Activated T-cell treated with anti-CD3 and anti-CD28 coated beads for 1 hour (primary cell): Measurements from ENCODE around the gene PTPRD.

ENCODE experiments used
- DNase-seq: peaks from one replicate; pipeline ENCODE4 v3.0.0-alpha.2; 2020; ENCODE audit warnings: low read depth

PTPRD gene

GRCh38 chr9:10148796-10149195 is 464.0 kb downstream of the PTPRD start:
- no peak for DNase-seq

DNA sequence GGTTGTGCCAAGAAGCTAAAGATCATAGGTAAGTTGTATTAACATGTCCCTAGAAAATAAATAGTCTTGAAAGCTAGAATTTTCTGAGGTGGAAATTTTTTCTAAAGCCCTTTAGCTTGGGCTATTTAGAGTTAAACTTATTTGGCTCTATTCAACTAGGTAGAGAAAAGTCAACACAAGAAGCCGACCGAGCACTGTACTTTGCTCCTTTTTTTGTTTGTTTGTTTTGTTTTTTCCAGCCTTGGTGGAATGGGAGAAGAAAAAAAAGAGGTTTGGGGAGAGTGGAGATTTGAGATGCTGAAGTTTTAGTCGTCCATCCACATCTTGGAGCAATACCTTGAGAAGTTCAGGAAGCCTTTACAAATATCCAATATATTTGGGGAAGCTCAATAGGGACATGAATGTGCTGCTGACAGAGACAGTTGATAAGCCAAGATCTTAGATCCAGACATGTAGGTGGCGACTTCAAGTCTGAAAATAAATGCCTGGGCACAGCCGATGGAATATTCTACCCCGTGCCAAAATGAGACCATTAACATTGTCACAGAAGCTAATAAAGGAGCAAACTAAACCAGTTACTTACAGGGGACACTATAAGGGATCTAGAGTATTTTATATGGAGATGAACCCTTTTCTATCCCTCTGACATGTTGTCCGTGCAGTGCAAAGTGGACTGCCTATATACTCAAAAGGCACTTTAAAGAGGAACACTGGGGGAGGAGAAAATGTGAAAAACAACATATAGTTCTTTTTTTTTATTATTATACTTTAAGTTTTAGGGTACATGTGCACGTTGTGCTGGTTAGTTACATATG is 466.1 kb downstream of the PTPRD start:
- no peak for DNase-seq

DNA sequence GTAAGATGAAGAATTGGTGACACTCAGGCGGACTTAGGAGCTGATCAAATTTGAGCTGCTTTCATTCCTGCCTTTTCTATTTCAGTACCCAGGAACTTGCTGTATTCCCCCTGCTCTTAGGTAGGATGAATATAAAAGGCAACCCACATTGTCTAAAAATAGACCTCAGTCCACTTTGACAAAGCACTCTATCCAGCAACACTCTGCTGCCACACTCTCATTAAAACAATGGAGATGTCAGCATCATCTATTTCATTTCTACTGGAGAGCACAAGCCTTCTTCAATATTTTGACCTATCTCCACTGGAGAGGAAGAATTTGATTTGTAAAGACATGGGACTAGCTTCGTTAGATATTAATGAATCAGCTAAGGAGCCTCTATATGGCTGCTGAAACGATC is 468.4 kb downstream of the PTPRD start:
- no peak for DNase-seq

GRCh38 chr9:10135553-10135952 is 477.2 kb downstream of the PTPRD start:
- DNase-seq = no peak

DNA sequence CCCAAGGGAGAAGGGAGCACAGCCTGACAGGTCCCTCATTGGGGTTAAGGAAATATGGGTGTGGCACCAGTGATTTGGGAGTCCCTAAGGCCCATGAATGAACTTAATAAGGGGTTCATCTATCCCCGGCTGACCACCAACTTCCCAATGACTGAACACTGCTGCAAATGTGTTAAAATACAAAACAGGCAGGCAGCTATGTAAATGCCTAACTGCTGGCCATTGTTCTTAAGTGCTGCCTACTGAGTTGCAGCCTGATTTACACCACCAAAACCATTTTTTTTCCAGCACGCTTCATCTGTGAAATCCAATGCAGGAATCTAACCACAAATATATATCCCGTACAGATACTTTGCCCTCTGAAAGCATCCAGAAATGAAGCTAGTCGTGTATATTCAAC is 478.5 kb downstream of the PTPRD start:
- no peak for DNase-seq

DNA sequence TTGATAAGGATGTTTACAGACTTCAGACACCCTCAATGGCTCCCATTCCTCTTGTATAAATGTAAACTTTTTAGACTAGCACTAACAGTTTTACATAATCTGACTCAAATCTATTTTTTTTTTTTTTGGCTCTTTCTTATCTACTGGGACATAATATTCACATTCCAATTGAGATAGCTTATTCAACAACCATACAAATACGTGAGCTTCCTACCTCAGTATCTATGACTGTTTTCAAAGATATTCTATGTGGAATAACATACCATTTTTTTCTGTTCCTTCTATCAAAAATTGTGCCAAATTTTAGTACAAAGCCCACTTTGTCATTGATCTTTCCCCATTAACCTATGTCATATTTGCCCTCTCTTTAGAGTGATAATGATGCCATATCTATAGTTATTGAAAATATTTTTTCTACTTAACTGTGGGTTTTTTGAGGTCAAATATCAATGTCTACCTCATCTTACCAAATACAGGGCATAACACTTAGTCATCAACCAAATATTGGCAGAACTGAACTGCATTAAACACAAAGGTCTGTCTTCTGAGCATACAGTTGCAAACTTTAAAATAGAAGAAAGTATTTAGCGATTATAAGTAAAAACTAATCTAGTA is 482.6 kb downstream of the PTPRD start:
- no peak for DNase-seq

DNA sequence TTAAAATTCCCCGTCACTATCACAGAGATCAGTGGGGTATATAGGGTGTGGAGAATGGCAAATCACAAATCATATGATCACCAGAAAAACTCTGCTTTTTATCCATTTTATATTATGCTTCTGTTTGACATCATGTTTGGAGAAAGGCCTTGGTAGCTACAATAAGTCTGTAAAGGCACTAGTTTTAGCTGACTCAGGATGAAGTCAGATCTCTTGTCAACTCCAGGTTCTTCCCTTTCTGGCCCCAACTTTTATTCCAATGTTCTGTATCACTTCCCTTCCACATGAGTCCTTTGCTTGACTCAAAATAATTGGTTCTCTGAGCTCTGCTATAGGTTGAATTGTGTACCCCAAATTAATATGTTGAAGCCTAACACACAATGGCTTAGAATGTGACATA is 484.9 kb downstream of the PTPRD start:
- no peak for DNase-seq

- no peak for DNase-seq
Observed at GRCh38 chr9:10112798-10113197, 500.0 kb downstream of the PTPRD start.

DNA sequence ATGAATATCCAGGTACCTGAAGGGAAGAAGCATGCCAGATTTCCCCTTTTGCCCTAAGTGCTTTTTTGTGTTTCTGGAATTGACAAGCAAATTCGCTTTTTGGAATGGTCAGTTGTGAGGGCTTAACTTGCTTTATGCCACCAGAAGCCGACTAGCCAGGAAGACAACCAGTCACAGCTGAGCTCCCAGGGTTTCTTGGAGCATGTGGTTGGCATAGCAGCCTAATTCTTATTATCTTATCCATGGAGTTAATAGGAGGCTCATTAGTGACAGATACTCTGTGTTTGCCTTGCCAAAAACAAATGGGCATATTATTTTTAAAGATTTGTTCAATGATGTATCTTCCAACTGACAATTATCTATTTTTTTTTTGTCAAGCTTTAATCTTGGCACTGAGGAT is 500.7 kb downstream of the PTPRD start:
- no peak for DNase-seq

DNA sequence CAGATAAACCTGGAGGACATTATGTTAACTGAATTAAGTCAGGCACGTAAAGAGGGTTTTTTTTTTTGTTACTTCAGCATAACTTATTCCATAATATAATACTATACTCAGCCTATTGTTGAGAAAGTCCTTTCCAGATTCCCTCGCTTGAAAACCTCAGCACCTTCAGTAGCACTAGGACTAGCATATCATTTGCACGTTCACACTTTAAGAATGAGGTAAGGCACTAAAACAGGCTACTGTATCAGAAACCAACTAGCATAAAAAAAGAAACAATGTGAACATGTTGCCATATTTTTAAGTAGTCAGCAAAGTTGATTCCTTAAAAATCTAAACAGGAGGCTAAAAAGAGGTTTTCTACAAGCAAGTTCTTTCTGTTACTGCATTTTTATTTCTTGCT is 504.0 kb downstream of the PTPRD start:
- no peak for DNase-seq

DNA sequence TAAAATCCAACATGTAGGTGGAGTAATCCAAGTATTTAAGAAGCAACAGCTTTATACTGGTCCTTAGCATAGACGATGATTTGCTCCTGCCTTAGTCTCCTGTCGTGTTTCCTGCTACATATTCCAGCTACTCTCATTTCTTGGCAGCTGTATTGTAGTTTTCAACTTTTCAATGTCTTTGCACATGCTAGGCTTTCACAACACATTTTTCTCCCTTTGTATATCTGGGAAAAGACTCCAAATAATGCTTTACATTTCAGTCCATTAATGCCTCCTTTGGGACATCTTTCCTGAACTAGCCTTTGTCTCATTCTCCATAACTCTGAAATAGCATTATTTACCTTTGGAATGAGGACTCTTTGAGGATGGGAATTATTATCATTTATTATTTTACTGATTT is 508.0 kb downstream of the PTPRD start:
- DNase-seq = no peak

DNA sequence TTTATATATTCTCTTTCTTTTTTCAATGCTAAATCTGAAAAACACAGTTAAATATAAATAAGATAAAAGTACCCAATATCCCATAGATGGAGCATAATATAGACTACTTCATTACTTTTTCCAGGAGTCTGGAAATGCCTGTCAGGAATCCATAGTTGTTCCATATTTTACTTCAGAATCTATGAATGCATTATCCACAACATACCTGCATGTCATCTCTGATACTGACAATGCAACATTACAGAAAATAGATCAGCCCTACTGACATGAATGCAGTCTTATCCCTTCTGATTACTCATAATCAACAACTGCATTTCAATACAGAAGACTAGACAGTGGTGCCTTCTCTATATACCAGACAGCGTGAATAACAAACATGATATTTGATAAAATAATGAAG is 517.6 kb downstream of the PTPRD start:
- DNase-seq = no peak

GRCh38 chr9:10094563-10094962 is 518.2 kb downstream of the PTPRD start:
- DNase-seq = no peak

GRCh38 chr9:10080012-10080411 is 532.8 kb downstream of the PTPRD start:
- no peak for DNase-seq

DNA sequence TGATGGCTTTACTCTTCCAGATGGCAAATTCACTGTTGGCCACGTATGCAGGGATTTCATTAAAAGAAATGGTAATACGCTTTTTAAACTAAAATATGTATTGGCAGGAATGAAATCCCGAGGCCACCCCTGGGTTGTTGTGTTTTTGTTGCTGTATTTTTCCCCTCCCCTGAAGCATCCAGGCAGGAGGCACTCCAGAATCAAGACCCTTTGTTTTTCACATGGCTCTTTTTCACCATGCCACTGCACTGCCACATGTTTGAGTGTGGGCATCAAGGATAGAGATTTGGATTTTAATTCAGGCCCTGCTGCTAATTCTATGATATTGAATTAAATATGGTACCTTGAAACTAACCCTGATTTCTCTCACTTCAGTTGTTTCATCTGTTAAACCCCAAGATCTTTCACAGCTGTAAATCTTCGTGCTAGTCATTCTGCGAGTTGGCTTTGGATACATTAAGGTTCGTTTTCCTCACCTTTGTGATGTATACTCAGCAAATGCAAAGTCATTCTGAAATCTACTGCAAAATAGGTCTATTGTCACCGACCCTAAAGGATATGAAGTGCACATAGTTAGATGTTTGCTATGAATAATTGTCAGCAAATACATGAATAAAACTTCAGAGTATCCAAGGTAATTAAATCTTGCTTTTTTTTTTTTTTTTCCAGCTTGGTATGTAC is 533.4 kb downstream of the PTPRD start:
- no peak for DNase-seq

GRCh38 chr9:10071579-10071978 is 541.2 kb downstream of the PTPRD start:
- no peak for DNase-seq

DNA sequence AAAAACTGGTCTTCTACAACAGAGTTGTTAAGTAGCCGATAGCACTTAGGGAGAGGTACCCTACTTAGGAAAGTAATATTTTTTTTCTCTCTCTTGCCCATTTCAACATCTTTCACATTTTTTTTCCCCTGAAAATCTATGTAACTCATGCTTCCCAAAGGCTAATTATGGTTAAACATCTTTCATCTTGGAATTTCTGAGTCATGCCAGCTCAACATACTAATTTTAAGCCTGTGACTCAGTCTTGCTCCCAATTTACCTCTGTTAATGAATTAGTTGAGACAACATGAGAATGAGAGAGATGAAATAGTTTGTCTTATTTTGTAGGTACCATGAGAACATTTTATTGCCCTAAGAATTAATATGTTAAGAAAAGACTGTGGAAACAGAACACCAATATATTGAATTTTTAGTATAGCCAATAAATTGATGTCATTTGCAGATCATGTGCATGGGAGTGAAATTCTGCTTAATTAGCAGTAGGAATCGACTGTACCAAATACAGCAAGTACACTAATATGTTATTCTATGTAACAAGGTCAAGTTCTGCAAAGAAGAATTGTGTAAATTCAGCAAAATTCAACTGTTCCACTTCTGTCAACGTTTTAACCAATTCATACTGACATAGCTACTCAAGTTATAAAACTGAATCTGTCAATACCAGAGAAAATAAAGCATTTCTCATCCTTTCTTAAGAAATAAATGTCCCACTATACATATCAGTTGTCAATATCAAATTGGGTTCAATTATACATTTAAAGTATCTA is 550.0 kb downstream of the PTPRD start:
- DNase-seq = no peak

GRCh38 chr9:10059044-10059443 is 553.8 kb downstream of the PTPRD start:
- DNase-seq = no peak

- no peak for DNase-seq
Observed at GRCh38 chr9:10055886-10056395, 556.9 kb downstream of the PTPRD start.

DNA sequence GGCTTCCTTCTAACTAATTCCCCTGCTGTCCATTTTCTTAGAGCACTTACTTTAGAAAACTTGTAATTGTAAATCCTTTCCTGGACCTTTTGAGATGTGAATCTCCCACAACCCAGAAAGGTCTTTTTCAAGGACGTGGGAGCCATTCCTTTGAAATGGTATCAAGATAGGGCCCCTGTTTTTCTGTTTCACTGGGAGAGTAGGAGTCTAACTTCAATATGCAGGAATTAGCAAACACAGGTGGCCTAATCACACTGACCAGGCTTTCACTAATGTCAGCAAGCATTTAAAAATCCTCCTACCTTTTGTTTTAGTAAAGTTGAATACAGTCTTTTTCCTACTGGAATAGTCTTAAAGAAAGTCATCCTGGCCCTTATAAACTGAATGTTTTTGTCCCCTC is 558.3 kb downstream of the PTPRD start:
- DNase-seq = no peak

DNA sequence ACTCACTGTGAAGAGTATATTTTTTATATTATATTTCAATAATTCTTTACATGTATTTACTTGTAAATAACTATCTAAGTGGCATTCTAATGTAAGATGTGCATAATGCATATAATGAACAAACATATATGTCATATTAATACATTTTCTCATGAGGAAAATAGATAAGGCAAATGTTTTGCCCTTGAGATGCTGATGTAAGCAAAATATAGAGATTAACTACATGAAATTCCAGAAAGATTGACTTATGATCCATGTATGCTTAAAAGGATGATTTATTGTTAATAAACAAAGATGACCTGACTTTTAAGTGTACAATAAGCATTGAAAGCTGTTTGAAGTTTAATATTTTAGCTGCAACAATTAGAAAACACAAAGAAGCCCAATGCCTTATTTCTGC is 559.9 kb downstream of the PTPRD start:
- DNase-seq = no peak

DNA sequence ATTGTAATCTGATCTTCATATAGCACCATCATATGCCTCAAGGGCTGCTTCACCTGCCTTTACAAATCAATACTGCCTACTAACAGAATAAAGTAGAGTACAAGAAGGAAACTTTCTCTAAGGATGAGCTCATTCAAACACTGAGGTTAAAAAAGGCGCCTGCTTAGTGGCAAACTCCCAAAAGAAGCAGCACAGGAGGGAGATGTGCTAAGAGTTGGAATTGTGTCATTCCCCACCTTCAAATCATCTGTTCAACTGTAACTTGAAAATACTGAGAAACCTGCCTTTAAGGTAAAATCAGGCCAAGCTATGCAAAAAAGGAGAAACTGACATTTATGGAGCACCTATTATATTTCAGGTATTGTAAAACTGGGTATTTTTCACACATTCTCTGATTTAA is 560.6 kb downstream of the PTPRD start:
- no peak for DNase-seq
